Vagina (tissue), 2 donors: ENCODE measurements around the gene CSMD2. TPM values are rescaled to one million over a fixed set of nuclear protein-coding genes. Genes with fewer than 3 reads are reported as not detected.

ENCODE experiments used
- DNase-seq, 2 donors: peaks; one replicate each; pipeline ENCODE4 v3.0.0-alpha.2; 2017; ENCODE audit errors: extremely low spot score in 2 of 2
- H3K27ac ChIP-seq: fragments of 200-600 bp; sonication (generic); one replicate; pipeline ENCODE4 v1.5.1; 2019
- H3K27me3 ChIP-seq: fragments of 200-600 bp; sonication (generic); one replicate; pipeline ENCODE4 v1.5.1; 2019
- H3K36me3 ChIP-seq, 2 donors: fragments of 200-600 bp; sonication (generic); one replicate each; pipeline ENCODE4 v1.5.1; 2017 to 2019
- H3K4me1 ChIP-seq: fragments of 200-600 bp; sonication (generic); one replicate; pipeline ENCODE4 v1.5.1; 2019
- H3K4me3 ChIP-seq, 2 donors: fragments of 200-600 bp; sonication (generic); 1 replicate in 1 of 2; 2 replicates in 1 of 2; pipeline ENCODE4 v1.5.1; 2016 to 2019
- H3K9me3 ChIP-seq: fragments of 200-600 bp; sonication (generic); one replicate; pipeline ENCODE4 v1.5.1; 2019
- CTCF ChIP-seq, 3 experiments: fragments of 450-650 bp in 2 of 3; fragments of 200-600 bp in 1 of 3; sonication (generic) in 1 of 3; IDR thresholded peaks; one replicate each; pipeline ENCODE4 v1.5.1; 2017 to 2019; ENCODE audit warnings: antibody characterized with exemption in 3 of 3, mild to moderate bottlenecking in 2 of 3, moderate library complexity in 2 of 3
- POLR2A ChIP-seq, 2 donors: fragments of 450-650 bp; IDR thresholded peaks; one replicate each; pipeline ENCODE4 v1.6.1; 2017; ENCODE audit warnings: antibody characterized with exemption in 2 of 2, mild to moderate bottlenecking in 2 of 2, moderate library complexity in 2 of 2
- POLR2AphosphoS5 ChIP-seq, 2 donors: sonication (generic); formaldehyde crosslinking; IDR thresholded peaks; one replicate each; pipeline ENCODE4 v1.9.0; 2017; ENCODE audit warnings: antibody characterized with exemption in 2 of 2, mild to moderate bottlenecking in 2 of 2, low read depth in 1 of 2; ENCODE audit not compliant: insufficient read depth in 1 of 2
- intact Hi-C: fragments of 100-400 bp; cut with DNase I; formaldehyde crosslinking; loops from one replicate; pipeline ENCODE4 v1.15.1; 2023
- total RNA-seq: library from RNA; depleted of rRNA; stranded (reverse); fragments of >200 nt; gene quantifications from one replicate; pipeline ENCODE4 v1.2.3, GENCODE V29; 2016

Gene CSMD2
- total RNA-seq, 1 donor from 2014 or later: 0.25 TPM

GRCh38 chr1:33501774-33502173 is 663.3 kb downstream of the CSMD2 start:
- H3K36me3 ChIP-seq: no peaks in the 10 kb centered on the region
- peaks cover 5% of the 10 kb centered on the region for H3K9me3 ChIP-seq
- intact Hi-C loops: no loop called here
- no peak for DNase-seq
- no peak overlapping the region for H3K27ac ChIP-seq
- no peak for TF ChIP-seq POLR2AphosphoS5 (IDR thresholded peaks at IDR 0.05; ENCODE audit: insufficient read depth in 1 of 2, low read depth in 1 of 2)
- no peak for TF ChIP-seq POLR2A (IDR thresholded peaks at IDR 0.05)
- no peak for TF ChIP-seq CTCF (IDR thresholded peaks at IDR 0.05)
- H3K27me3 ChIP-seq: no peaks in the 10 kb centered on the region
- no peaks in the 10 kb centered on the region for H3K4me1 ChIP-seq
- no peak overlapping the region for H3K4me3 ChIP-seq

- Histone ChIP-seq H3K4me3 (no peak overlapping the region), H3K4me1 (no peaks in the 10 kb centered on the region), H3K36me3 (no peaks in the 10 kb centered on the region), H3K27ac (no peak overlapping the region), H3K27me3 (no peaks in the 10 kb centered on the region), H3K9me3 (peaks cover 8% of the 10 kb centered on the region)
- TF ChIP-seq POLR2A (IDR thresholded peaks at IDR 0.05) (no peak), CTCF (IDR thresholded peaks at IDR 0.05) (no peak), POLR2AphosphoS5 (IDR thresholded peaks at IDR 0.05; ENCODE audit: insufficient read depth in 1 of 2, low read depth in 1 of 2) (no peak)
- DNase-seq: no peak
- intact Hi-C loops: no loop called here
Observed at GRCh38 chr1:33501309-33501708, 663.7 kb downstream of the CSMD2 start.

GRCh38 chr1:33500547-33500946 is 664.5 kb downstream of the CSMD2 start:
- no peaks in the 10 kb centered on the region for H3K4me1 ChIP-seq
- no peak overlapping the region for H3K27ac ChIP-seq
- no peak for DNase-seq
- H3K4me3 ChIP-seq: no peak overlapping the region
- peaks cover 0 to 4% of the 10 kb centered on the region in 2 donors for H3K36me3 ChIP-seq
- TF ChIP-seq POLR2AphosphoS5 (IDR thresholded peaks at IDR 0.05; ENCODE audit: insufficient read depth in 1 of 2, low read depth in 1 of 2): no peak
- no peak for TF ChIP-seq POLR2A (IDR thresholded peaks at IDR 0.05)
- TF ChIP-seq CTCF (IDR thresholded peaks at IDR 0.05): no peak
- H3K9me3 ChIP-seq: peaks cover 8% of the 10 kb centered on the region
- intact Hi-C loops: no loop called here
- H3K27me3 ChIP-seq: no peaks in the 10 kb centered on the region

- peaks cover 0 to 28% of the 10 kb centered on the region in 2 donors for H3K36me3 ChIP-seq
- H3K27ac ChIP-seq: no peak overlapping the region
Observed at GRCh38 chr1:33497410-33497809, 667.6 kb downstream of the CSMD2 start.

More at GRCh38 chr1:33497410-33497809, 667.6 kb downstream of the CSMD2 start:
- Histone ChIP-seq H3K27me3 (no peaks in the 10 kb centered on the region), H3K4me1 (no peaks in the 10 kb centered on the region), H3K4me3 (no peak overlapping the region), H3K9me3 (peaks cover 22% of the 10 kb centered on the region)
- intact Hi-C loops: no loop called here
- no peak for TF ChIP-seq POLR2A (IDR thresholded peaks at IDR 0.05)
- TF ChIP-seq CTCF (IDR thresholded peaks at IDR 0.05): no peak
- TF ChIP-seq POLR2AphosphoS5 (IDR thresholded peaks at IDR 0.05; ENCODE audit: insufficient read depth in 1 of 2, low read depth in 1 of 2): no peak
- DNase-seq: no peak
